Measurements from ENCODE around the gene SLC22A23.
"Not testable (repeated sequence)": the region's sequence is repeated elsewhere in the genome, so short reads cannot be mapped to it uniquely, and the experiment has no call there.

The SLC22A23 gene

DNA sequence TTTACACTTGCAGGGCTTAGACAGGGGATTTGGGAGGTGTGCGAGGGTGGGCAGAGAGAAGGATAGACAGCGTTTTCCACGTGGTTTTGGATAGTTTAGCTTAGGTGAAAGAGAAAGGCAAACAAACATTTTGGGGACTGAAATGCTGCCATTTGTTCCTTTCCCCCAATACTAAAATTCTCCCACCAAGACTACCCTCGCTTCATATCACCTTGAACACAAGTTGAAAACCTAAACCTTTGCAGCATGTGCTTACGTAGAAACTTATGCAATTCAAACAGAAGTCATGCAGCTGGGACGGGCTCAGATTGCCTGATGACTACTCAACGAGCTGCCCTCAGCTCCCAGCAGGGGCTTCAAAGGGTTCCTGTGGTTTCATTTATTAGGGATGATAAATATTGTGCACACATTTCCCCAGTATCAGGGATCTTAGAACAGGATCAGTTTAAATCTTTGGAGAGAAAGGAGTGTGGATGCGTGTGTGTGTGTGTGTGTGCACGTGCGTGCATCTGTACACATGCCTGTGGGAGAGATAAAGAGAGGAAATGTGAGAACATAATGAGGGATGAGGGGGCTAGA is 77.3 kb downstream of the SLC22A23 start:
- TF ChIP-seq, protein P1, sequence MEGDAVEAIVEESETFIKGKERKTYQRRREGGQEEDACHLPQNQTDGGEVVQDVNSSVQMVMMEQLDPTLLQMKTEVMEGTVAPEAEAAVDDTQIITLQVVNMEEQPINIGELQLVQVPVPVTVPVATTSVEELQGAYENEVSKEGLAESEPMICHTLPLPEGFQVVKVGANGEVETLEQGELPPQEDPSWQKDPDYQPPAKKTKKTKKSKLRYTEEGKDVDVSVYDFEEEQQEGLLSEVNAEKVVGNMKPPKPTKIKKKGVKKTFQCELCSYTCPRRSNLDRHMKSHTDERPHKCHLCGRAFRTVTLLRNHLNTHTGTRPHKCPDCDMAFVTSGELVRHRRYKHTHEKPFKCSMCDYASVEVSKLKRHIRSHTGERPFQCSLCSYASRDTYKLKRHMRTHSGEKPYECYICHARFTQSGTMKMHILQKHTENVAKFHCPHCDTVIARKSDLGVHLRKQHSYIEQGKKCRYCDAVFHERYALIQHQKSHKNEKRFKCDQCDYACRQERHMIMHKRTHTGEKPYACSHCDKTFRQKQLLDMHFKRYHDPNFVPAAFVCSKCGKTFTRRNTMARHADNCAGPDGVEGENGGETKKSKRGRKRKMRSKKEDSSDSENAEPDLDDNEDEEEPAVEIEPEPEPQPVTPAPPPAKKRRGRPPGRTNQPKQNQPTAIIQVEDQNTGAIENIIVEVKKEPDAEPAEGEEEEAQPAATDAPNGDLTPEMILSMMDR (IDR thresholded peaks at IDR 0.05; ENCODE audit: insufficient read depth, low read length, missing control alignments) = no peak
- ChIA-PET POLR2A (no interaction called here), CTCF (no interaction called here)
- H3K4me3 ChIP-seq (ENCODE audit: low read depth, low read length) = no peak overlapping the region
- DNase-seq (ENCODE audit: low read depth, low spot score) = no peak

DNA sequence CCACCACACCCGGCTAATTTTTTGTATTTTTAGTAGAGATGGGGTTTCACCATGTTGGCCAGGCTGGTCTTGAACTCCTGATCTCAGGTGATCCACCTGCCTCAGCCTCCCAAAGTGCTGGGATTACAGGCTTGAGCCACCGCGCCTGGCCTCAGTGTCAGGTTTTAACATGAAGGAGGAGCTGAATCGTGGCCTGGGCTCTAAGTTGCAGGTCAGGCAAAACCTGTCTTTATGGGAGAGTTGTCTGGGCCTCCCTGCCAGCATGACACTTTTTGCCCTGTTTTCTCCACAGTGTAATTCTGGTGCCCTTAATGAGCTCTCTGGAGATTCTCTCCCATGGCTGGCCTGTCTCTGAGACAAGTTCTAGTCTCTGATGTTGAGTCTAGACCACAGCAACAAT is 78.0 kb downstream of the SLC22A23 start:
- POLR2A ChIA-PET; H3K4me3 ChIP-seq (ENCODE audit: low read depth, low read length); CTCF ChIA-PET; DNase-seq (ENCODE audit: low read depth, low spot score): not testable (repeated sequence)

DNA sequence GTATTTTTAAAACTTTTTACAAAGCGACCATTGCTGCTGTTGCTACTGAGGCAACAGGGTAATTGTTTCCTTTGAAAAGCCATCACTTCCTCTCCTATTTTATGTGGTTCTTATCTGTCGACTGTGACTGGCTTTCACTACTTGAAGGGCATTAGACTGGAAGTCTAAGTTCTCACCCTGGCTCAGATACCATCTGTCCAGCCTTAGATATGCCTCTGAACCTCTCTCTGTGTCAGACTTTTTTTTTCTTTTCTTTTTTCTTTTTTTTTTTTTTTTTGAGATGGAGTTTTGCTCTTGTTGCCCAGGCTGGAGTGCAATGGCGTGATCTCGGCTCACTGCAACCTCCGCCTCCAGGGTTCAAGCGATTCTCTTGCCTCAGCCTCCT is 78.5 kb downstream of the SLC22A23 start:
- H3K4me3 ChIP-seq (ENCODE audit: low read depth, low read length); DNase-seq (ENCODE audit: low read depth, low spot score); POLR2A ChIA-PET; CTCF ChIA-PET: not testable (repeated sequence)

DNA sequence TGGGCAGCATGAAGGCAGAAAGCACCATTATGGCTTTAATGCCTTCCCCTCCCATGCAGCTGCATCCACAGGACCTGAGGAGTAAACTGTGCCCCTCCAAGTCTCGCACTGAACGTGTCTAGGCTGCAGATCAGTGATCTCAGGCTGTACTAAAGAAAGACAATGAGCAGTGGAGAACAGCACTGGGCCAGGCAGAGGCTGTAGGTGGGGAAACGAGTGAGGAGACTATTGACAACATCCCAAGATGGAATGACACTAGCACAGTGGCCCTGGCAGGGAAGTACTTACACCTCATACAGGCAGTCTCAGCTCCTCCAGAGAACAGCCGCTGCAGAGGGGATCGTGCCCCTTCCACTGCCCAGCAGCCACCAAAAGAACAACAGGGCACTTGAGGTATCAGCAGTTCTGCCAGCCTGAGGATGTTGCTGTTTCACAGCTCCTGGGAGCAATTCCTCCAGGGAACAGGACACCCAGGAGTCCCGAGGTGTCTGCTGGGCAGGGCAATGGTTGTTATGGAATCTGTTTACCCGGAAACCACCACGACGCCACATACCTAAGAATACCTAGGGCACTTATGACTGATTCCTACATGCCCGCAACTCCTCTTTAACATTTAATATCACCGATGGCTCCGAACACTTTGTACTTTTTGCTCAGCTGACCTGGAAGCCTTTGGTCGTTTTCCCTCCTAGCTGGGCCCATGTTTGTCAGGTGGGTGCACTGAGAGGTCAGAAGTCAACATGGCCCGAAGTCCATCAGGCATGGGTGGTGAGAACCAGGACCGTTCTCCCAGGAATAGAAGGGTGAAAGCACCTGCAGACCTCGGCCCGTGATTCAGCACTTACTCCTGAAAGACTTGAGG is 79.1 kb downstream of the SLC22A23 start:
- TF ChIP-seq, protein P1 (IDR thresholded peaks at IDR 0.05; ENCODE audit: insufficient read depth, low read length, missing control alignments) = no peak
- ChIA-PET CTCF (no interaction called here), POLR2A (no interaction called here)
- no peak overlapping the region for H3K4me3 ChIP-seq (ENCODE audit: low read depth, low read length)
- DNase-seq (ENCODE audit: low read depth, low spot score) = no peak

DNA sequence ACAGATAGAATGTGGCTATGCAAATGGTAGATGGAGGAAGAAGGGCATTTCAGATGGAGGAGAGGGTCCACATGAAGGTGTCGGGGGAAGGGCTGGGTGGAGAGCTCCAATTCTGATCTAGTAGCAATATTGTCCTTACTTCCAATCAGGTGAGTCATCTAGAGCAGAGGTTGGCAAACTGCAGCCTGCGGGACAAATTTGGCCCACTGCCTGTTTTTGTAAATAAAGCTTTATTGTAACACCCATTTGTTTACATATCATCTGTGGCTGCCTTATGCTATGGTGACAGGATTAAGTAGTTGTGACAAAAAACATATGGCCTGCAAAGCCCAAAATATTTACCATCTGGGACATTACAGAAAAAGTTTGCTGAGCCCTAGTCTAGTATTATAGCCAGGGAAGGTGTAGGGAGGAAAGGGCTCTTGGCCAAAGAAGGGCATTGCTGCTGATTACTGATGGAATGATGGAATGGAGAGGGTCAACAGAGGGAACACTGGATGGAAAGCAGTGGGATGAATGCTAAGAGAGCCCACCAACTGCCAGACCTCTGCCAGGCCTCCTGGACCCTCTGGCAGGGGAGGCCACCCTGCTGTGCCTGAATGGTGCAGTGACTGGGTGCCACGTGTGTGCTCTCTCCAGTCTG is 79.8 kb downstream of the SLC22A23 start:
- no peak for DNase-seq (ENCODE audit: low read depth, low spot score)
- CTCF ChIA-PET = interaction anchor here (1.1 kb wide), 1 partner anchor 34 kb away, joined by 3 read pairs; no protein-coding TSS in a partner anchor
- POLR2A ChIA-PET = no interaction called here
- H3K4me3 ChIP-seq (ENCODE audit: low read depth, low read length) = no peak overlapping the region
- TF ChIP-seq, protein P1 (IDR thresholded peaks at IDR 0.05; ENCODE audit: insufficient read depth, low read length, missing control alignments) = no peak

DNA sequence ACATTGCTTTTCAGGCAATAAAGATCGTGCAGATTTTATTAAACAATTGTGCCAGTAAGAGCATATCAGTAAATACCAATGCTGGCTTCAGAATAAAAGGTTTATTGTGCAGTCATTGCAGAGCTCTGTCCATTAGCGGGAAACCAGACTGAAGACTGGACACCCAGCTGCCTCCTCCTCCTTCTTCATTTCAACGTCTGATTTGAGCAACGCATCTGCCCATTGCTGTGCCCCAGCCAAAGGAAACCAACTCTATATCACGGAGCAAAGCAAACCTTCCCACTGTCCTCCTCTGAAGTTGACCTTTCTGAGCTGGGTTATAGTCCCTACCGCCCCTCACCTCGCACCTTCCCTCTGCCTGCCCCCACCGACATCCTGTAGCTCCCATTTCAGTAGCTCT is 80.8 kb downstream of the SLC22A23 start:
- TF ChIP-seq, protein P1 (IDR thresholded peaks at IDR 0.05; ENCODE audit: insufficient read depth, low read length, missing control alignments) = no peak
- H3K4me3 ChIP-seq (ENCODE audit: low read depth, low read length) = no peak overlapping the region
- ChIA-PET POLR2A (no interaction called here), CTCF (interaction anchor here (1.1 kb wide), 1 partner anchor 35 kb away, joined by 3 read pairs; no protein-coding TSS in a partner anchor)
- DNase-seq (ENCODE audit: low read depth, low spot score) = no peak

DNA sequence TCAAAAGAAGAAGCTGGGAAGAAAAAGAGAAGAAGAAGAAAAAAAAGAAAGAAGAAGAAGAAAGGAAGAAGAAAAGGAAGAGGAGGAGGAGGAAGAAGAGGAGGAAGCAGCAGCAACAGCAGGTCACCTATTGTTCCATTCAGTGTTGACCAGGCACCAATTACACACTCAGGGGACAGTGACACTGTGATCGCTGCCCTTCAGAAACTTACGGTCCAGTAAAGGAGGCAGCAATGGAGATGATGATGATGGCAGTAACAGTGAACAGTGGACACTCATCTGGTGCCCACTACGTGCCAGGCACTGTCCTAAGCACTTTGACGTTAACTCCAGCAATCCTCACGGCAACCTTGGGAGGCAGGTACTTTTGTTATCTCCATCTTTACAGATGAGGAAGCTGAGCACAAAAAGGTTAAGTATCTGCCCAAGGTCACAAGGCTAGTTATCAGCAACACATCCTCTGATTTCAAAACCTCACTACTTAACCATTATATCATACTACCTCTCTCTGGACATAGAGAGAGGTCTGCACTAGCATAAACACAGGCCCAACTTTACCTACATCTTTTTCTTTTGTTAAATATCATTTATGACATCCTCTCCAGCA is 83.2 kb downstream of the SLC22A23 start:
- CTCF ChIA-PET = no interaction called here
- POLR2A ChIA-PET = no interaction called here
- no peak for DNase-seq (ENCODE audit: low read depth, low spot score)
- TF ChIP-seq, protein P1 (IDR thresholded peaks at IDR 0.05; ENCODE audit: insufficient read depth, low read length, missing control alignments) = no peak
- H3K4me3 ChIP-seq (ENCODE audit: low read depth, low read length) = no peak overlapping the region
